ENCODE measurements around the gene DNAH7.

The DNAH7 gene

DNA sequence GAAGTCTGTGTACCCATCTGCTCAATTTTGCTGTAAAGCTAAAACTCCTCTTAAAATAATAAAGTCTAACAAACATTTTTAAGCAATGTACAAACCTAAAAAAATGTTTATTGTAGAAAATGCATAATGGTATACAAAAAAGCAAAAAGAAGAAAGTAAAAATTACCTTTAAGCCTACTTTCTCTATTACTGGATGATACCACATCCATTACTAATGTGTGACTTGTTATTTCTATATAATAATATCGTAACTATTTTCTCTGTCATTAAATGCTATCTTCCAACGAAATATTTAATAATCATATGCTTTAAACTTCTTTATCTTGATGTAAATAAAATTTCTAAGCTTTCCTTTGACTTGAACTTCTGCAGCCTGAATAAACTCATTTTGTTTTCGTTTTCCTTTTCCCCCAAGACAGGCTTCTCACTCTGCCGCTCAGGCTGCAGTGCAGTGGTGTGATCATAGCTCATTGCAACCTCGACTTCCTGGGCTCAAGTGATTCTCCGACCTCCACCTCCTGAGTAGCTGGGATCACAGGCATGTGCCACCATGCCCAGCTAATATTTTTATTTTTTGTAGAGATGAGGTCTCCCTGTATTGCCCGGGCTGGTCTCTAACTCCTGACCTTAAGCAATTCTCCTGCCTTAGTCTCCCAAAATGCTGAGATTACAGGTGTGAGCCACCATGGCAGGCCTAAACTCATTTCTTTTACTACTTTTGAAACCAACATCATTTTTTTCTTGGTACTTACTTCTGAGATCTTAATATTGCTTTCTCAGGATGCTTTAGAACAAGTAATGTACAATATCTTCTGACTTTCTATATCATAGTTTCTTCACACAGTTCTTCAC is 18.1 kb upstream of the DNAH7 start:
- DNase-seq = no peak
- intact Hi-C loops (cut with DNase I; ENCODE audit: low total_unique reads) = loop anchor here (10.0 kb wide), 2 partner anchors 198 to 248 kb away; no protein-coding TSS in a partner anchor
- H3K27ac ChIP-seq = no peak overlapping the region
- H3K9me3 ChIP-seq = no peaks in the 10 kb centered on the region
- TF ChIP-seq, protein P1, sequence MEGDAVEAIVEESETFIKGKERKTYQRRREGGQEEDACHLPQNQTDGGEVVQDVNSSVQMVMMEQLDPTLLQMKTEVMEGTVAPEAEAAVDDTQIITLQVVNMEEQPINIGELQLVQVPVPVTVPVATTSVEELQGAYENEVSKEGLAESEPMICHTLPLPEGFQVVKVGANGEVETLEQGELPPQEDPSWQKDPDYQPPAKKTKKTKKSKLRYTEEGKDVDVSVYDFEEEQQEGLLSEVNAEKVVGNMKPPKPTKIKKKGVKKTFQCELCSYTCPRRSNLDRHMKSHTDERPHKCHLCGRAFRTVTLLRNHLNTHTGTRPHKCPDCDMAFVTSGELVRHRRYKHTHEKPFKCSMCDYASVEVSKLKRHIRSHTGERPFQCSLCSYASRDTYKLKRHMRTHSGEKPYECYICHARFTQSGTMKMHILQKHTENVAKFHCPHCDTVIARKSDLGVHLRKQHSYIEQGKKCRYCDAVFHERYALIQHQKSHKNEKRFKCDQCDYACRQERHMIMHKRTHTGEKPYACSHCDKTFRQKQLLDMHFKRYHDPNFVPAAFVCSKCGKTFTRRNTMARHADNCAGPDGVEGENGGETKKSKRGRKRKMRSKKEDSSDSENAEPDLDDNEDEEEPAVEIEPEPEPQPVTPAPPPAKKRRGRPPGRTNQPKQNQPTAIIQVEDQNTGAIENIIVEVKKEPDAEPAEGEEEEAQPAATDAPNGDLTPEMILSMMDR (IDR thresholded peaks at IDR 0.05) = no peak
- no peaks in the 10 kb centered on the region for H3K36me3 ChIP-seq
- no peak overlapping the region for H3K4me3 ChIP-seq
- no peaks in the 10 kb centered on the region for H3K4me1 ChIP-seq
- H3K27me3 ChIP-seq = no peaks in the 10 kb centered on the region

DNA sequence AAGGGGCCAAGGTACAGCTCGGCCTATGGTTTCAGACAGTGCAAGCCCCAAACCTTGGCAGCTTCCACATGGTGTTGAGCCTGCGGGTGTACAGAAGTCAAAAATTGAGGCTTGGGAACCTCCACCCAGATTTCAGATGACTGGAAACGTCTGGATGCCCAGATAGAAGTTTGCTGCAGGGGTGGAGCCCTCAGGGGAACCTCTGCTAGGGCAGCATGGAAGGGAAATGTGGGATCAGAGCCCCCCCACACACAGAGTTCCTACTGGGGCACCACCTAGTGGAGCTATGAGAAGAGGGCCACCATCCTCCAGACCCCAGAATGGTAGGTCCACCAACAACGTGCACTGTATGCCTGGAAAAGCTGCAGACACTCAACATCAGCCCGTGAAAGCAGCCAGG is 15.0 kb upstream of the DNAH7 start:
- TF ChIP-seq, protein P1 (IDR thresholded peaks at IDR 0.05) = no peak
- no peak overlapping the region for H3K27ac ChIP-seq
- intact Hi-C loops (cut with DNase I; ENCODE audit: low total_unique reads) = loop anchor here (10.0 kb wide), 2 partner anchors 201 to 251 kb away; no protein-coding TSS in a partner anchor
- H3K36me3 ChIP-seq = no peaks in the 10 kb centered on the region
- peaks cover 0 to 15% (median 2%) of the 10 kb centered on the region in 4 donors for H3K4me1 ChIP-seq
- no peaks in the 10 kb centered on the region for H3K27me3 ChIP-seq
- DNase-seq = no peak
- H3K4me3 ChIP-seq = no peak overlapping the region
- H3K9me3 ChIP-seq = no peaks in the 10 kb centered on the region

DNA sequence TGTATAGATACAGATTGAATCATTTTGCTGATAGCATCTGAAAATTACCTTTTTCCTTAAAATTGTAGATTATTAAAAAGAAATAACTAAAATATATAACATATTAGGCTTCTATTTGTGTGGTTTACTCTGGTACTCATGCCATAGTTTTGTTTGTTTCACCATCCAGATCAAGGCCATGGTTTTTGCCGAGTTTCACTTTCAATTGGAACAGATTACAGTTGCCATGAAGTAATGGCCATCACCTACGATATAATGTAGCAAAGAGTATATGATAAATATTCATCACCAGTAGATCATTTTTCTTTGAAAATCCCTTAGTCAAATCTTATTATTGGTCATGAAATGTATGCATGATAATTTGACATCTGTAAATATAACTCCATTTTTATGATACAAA is 11.9 kb upstream of the DNAH7 start:
- Histone ChIP-seq H3K36me3 (no peaks in the 10 kb centered on the region), H3K27me3 (no peaks in the 10 kb centered on the region), H3K9me3 (no peaks in the 10 kb centered on the region), H3K27ac (no peak overlapping the region), H3K4me1 (peaks cover 0 to 26% (median 3%) of the 10 kb centered on the region in 4 donors), H3K4me3 (no peak overlapping the region)
- intact Hi-C loops (cut with DNase I; ENCODE audit: low total_unique reads) = loop anchor here (10.0 kb wide), 2 partner anchors 204 to 254 kb away; no protein-coding TSS in a partner anchor
- no peak for DNase-seq
- TF ChIP-seq, protein P1 (IDR thresholded peaks at IDR 0.05) = no peak

DNA sequence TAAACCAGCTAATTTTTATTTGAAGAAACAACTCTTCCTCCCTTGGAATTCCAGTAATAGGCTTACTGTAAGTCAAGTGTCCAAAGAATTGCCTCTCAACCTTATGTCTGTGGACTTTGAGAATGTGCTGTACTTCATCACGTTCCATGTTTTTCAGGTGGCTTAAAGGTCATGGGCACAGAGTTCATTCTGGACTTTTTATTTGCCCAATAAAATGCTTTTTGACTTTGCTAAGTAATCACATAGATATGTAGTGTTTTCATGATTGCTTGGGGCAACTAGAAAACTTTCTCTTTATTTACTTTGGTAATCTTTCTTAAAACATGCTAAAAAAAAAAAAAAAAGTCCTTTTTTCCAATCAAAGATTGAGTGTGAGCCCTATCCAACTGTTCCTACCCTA is 10.4 kb upstream of the DNAH7 start:
- H3K27me3 ChIP-seq = no peaks in the 10 kb centered on the region
- H3K4me3 ChIP-seq = no peak overlapping the region
- no peak for DNase-seq
- intact Hi-C loops (cut with DNase I; ENCODE audit: low total_unique reads) = no loop called here
- peaks cover 0 to 26% (median 3%) of the 10 kb centered on the region in 4 donors for H3K4me1 ChIP-seq
- H3K9me3 ChIP-seq = no peaks in the 10 kb centered on the region
- H3K27ac ChIP-seq = peak overlapping the region in 1 of 2 donors; percentile 26
- no peaks in the 10 kb centered on the region for H3K36me3 ChIP-seq
- TF ChIP-seq, protein P1 (IDR thresholded peaks at IDR 0.05) = no peak

DNA sequence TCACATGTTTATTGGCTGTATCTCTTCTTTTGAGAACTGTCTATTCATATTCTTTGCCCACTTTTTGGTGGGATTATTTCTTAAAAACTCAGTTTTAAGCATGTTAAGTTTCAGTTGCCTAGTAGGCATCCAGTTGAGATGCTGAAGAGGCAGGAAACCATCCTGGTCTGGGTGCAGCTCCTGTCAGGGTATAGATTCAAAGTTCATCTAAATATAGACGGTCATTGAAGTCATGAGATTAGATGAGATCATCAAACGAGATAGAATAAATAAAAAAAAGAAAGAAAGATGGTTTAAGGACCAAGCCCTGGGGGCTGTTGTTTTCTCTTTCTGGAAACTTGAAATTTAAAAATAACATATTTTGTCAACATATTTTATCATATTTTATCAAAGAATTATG is 9.2 kb upstream of the DNAH7 start:
- Histone ChIP-seq H3K27me3 (no peaks in the 10 kb centered on the region), H3K4me1 (peaks cover 0 to 26% (median 3%) of the 10 kb centered on the region in 4 donors), H3K27ac (peak overlapping the region; percentile 6 to 30), H3K36me3 (no peaks in the 10 kb centered on the region), H3K9me3 (no peaks in the 10 kb centered on the region), H3K4me3 (no peak overlapping the region)
- TF ChIP-seq, protein P1 (IDR thresholded peaks at IDR 0.05) = no peak
- intact Hi-C loops (cut with DNase I; ENCODE audit: low total_unique reads) = no loop called here
- no peak for DNase-seq
